ENCODE data around the gene RPS6KC1.
"Not testable (repeated sequence)": the region's sequence is repeated elsewhere in the genome, so short reads cannot be mapped to it uniquely, and the experiment has no call there.

Gene RPS6KC1

DNA sequence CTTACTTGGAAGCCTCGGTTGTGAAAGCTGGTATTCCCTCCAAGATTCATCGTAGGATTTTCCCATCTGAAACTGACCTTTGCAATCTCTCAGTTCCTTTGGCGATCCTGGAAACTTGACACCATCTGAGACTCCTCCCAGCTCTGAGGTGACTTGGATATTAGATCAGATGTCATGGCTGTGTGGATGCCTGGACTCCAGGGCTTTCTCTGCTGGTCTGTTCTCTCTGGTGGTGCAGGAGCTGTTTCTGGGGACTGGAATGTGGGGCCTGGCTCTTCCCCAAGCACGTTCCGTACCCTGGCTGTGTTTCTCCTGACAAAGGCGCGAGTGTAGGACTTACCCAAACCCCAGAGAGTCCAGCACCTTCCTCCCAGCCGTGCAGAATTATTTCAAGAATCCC lies 252.2 kb downstream of the RPS6KC1 start:
- DNase-seq (ENCODE audit: extremely low read depth, low read depth), result no peak
- TF ChIP-seq, protein P1, sequence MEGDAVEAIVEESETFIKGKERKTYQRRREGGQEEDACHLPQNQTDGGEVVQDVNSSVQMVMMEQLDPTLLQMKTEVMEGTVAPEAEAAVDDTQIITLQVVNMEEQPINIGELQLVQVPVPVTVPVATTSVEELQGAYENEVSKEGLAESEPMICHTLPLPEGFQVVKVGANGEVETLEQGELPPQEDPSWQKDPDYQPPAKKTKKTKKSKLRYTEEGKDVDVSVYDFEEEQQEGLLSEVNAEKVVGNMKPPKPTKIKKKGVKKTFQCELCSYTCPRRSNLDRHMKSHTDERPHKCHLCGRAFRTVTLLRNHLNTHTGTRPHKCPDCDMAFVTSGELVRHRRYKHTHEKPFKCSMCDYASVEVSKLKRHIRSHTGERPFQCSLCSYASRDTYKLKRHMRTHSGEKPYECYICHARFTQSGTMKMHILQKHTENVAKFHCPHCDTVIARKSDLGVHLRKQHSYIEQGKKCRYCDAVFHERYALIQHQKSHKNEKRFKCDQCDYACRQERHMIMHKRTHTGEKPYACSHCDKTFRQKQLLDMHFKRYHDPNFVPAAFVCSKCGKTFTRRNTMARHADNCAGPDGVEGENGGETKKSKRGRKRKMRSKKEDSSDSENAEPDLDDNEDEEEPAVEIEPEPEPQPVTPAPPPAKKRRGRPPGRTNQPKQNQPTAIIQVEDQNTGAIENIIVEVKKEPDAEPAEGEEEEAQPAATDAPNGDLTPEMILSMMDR (IDR thresholded peaks at IDR 0.05; ENCODE audit: low read depth, low read length, missing control alignments), result no peak
- H3K4me3 ChIP-seq (replicated peaks; ENCODE audit: low read depth, low read length), result no peak overlapping the region

DNA sequence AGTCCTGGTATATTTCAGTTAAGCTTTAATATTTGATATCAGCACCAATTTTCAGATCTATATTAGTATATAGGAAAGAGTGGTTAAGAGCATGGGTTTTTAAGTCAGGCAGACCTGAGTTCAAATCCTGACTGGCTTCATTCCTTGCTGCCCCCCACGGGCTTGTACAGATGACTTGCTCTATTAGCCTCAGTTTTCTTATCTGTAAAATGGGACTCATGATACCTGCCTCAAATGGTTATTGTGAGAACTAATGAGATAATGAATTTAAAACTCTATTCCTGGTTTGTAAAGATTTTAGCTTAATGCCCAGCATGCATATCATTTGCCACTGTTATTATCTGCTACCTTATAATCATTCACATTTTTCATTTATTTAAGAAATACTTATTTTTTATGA lies 264.5 kb downstream of the RPS6KC1 start:
- DNase-seq (ENCODE audit: extremely low read depth, low read depth), result no peak
- H3K4me3 ChIP-seq (replicated peaks; ENCODE audit: low read depth, low read length), result no peak overlapping the region
- TF ChIP-seq, protein P1 (IDR thresholded peaks at IDR 0.05; ENCODE audit: low read depth, low read length, missing control alignments), result no peak

DNA sequence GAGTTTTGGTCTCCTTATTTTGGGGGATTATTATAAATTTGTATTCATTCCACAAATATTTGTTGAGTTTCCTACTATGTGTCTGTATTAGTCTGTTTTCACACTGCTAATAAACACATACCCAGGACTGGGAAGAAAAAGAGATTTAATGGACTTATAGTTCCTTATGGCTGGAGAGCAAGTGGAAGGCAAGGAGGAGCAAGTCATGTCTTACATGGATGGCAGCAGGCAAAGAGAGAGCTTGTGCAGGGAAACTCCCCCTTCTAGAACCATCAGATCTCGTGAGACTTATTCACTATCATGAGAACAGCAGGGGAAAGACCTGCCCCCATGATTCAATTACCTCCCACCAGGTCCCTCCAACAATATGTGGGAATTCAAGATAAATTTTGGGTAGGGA lies 267.4 kb downstream of the RPS6KC1 start:
- DNase-seq (ENCODE audit: extremely low read depth, low read depth); H3K4me3 ChIP-seq (replicated peaks; ENCODE audit: low read depth, low read length): not testable (repeated sequence)

DNA sequence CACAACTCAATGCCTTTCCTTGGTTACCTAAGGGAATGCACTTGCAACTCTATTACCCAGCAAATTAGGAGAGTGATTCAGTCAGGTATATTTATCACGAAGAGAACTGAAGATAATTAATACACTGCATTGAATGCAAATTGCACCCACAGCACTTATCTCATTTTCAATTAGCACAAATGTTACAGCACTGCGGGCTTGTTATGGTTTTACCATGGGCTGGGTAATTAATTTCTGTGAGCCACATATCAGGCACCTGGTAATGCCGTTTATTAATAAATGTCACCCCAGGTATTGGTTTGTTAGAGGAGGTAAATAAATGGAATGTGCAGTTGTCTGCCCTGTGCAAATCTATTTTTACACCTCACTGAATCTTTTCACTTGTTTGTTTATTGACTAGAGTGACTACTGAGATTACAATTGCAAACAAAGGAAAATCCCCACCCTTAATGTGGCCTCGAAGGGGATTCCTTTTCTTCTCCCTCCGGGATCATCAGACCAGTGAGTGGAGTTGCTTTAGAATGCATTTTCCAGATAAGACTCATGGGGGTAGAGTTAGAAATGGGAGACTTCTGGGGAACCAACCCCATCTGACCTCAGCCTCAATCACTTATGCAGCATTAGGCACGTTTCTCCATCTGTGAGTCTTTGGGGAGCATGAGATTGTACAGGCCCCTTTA lies 269.3 kb downstream of the RPS6KC1 start:
- TF ChIP-seq, protein P1 (IDR thresholded peaks at IDR 0.05; ENCODE audit: low read depth, low read length, missing control alignments), result no peak
- no peak for DNase-seq (ENCODE audit: extremely low read depth, low read depth)
- no peak overlapping the region for H3K4me3 ChIP-seq (replicated peaks; ENCODE audit: low read depth, low read length)

Measured in HFF-Myc (cell line).